A673 (cell line): Measurements from ENCODE around the gene PIP5K1A. TPM values are rescaled to one million over a fixed set of nuclear protein-coding genes. Genes with fewer than 3 reads are reported as not detected.

Experiments used
- BruUV-seq: library from RNA; stranded (reverse); fragments of 400-500 nt; replicated peaks from 2 replicates; lab custom pipeline; 2021; lab: Mats Ljungman, UMichigan
- CTCF ChIA-PET: fragments of 300-600 bp; sonication (Branson Sonifier 250); formaldehyde crosslinking; loops from one replicate; lab custom pipeline; 2022; ENCODE audit warnings: antibody characterized with exemption; lab: Charles Lee
- POLR2A ChIA-PET: fragments of 300-600 bp; sonication (Branson Sonifier 250); formaldehyde crosslinking; loops from one replicate; lab custom pipeline; 2022; ENCODE audit warnings: antibody characterized with exemption; ENCODE audit not compliant: low non-redundant PET; lab: Charles Lee
- DNase-seq: peaks from one replicate; pipeline ENCODE4 v3.0.0-alpha.2; 2015; ENCODE audit warnings: low spot score
- H3K27ac ChIP-seq: fragments of 200-600 bp; sonication (generic); 2 replicates; pipeline ENCODE4 v1.5.1; 2016; ENCODE audit warnings: mixed run types, low read depth, mild to moderate bottlenecking, mixed read lengths, antibody characterized with exemption, low read length; ENCODE audit not compliant: poor library complexity, severe bottlenecking
- H3K27me3 ChIP-seq: fragments of 200-600 bp; sonication (generic); replicated peaks from 2 replicates; pipeline ENCODE4 v1.6.1; 2017; ENCODE audit warnings: mixed run types, low read depth, mild to moderate bottlenecking, mixed read lengths, antibody characterized with exemption, low read length; ENCODE audit not compliant: insufficient read depth, poor library complexity
- H3K36me3 ChIP-seq: fragments of 200-600 bp; sonication (generic); 2 replicates; pipeline ENCODE4 v1.6.1; 2016; ENCODE audit warnings: mixed run types, mild to moderate bottlenecking, mixed read lengths, antibody characterized with exemption, low read length; ENCODE audit not compliant: insufficient read depth, poor library complexity, severe bottlenecking
- H3K4me1 ChIP-seq: fragments of 200-600 bp; sonication (generic); 2 replicates; pipeline ENCODE4 v1.6.1; 2017; ENCODE audit warnings: mixed run types, mild to moderate bottlenecking, mixed read lengths, antibody characterized with exemption, low read length; ENCODE audit not compliant: insufficient read depth, poor library complexity, severe bottlenecking
- H3K4me3 ChIP-seq: fragments of 200-600 bp; sonication (generic); 2 replicates; pipeline ENCODE4 v1.5.1; 2016; ENCODE audit warnings: low read depth, mixed run types, mild to moderate bottlenecking, mixed read lengths, low read length; ENCODE audit not compliant: poor library complexity, severe bottlenecking
- H3K9me3 ChIP-seq: fragments of 200-600 bp; sonication (generic); 2 replicates; pipeline ENCODE4 v1.6.1; 2016; ENCODE audit warnings: mixed run types, low read depth, mild to moderate bottlenecking, mixed read lengths, antibody characterized with exemption, low read length; ENCODE audit not compliant: poor library complexity, severe bottlenecking
- CTCF ChIP-seq: fragments of 300-800, 200-600 bp; sonication (generic); conservative IDR thresholded peaks from 2 replicates; pipeline ENCODE4 v1.5.1; 2017; ENCODE audit warnings: low read depth, mild to moderate bottlenecking, antibody characterized with exemption, low read length, moderate library complexity, mixed read lengths
- EZH2 ChIP-seq: fragments of 200-600 bp; sonication (generic); IDR thresholded peaks from 2 replicates; pipeline ENCODE4 v1.6.1; 2017; ENCODE audit warnings: borderline replicate concordance, low read depth, mild to moderate bottlenecking, mixed read lengths, antibody characterized with exemption, low read length; ENCODE audit not compliant: poor library complexity, severe bottlenecking
- intact Hi-C: fragments of 100-400 bp; cut with micrococcal nuclease; formaldehyde crosslinking; loops from one replicate; pipeline ENCODE4 v1.10.0; 2022; ENCODE audit not compliant: unreplicated experiment
- total RNA-seq: library from RNA; stranded (reverse); gene quantifications from 2 replicates; pipeline ENCODE4 v1.2.3, GENCODE V29; 2021

PIP5K1A gene
- total RNA-seq, 1 experiment from 2014 or later, result 115 TPM

- H3K36me3 ChIP-seq, result peaks cover 7% of the 10 kb centered on the region
- 0 out of 2 replicates have a peak, but pooled peaks have one; percentile 25 for TF ChIP-seq CTCF
- no peak for TF ChIP-seq EZH2
- no peaks in the 10 kb centered on the region for H3K9me3 ChIP-seq
- POLR2A ChIA-PET, result interaction anchor here (0.6 to 1.2 kb wide), 3 partner anchors 27 to 87 kb away, joined by 3 to 7 read pairs (median 4); partner anchors contain the start of genes PSMD4 and RFX5
- DNase-seq, result peak; percentile 99
- TSS peak; percentile 78 for BruUV-seq
- H3K4me1 ChIP-seq, result peaks cover 3% of the 10 kb centered on the region
- H3K4me3 ChIP-seq, result peak overlapping the region; percentile 95
- CTCF ChIA-PET, result interaction anchor here (0.5 to 0.9 kb wide), 3 partner anchors 20 to 830 kb away, joined by 3 to 6 read pairs (median 3); no protein-coding TSS in a partner anchor
- H3K27ac ChIP-seq, result peak overlapping the region; percentile 99
- no peaks in the 10 kb centered on the region for H3K27me3 ChIP-seq
- intact Hi-C loops, result loop anchor here (5.0 kb wide), 1 partner anchor 66 kb away; the partner anchor contains the start of gene RFX5
These were observed 83.0 kb downstream of the PIP5K1A start for GRCh38 chr1:151281225-151281968.

- H3K36me3 ChIP-seq, result peaks cover 16% of the 10 kb centered on the region
- ChIA-PET CTCF (interaction anchor here (0.9 kb wide), 1 partner anchor 116 kb away, joined by 3 read pairs; no protein-coding TSS in a partner anchor), POLR2A (interaction anchor here (0.6 to 1.2 kb wide), 3 partner anchors 28 to 88 kb away, joined by 3 to 7 read pairs (median 4); partner anchors contain the start of genes PSMD4 and RFX5)
- peak within 1 kb of the TSS; percentile 99 for H3K27ac ChIP-seq
- no peaks in the 10 kb centered on the region for H3K9me3 ChIP-seq
- peaks cover 3% of the 10 kb centered on the region for H3K4me1 ChIP-seq
- TF ChIP-seq EZH2, result no peak
- TF ChIP-seq CTCF, result no peak
- no TSS peak for BruUV-seq
- DNase-seq, result peak; percentile 100
- peak within 1 kb of the TSS; percentile 95 for H3K4me3 ChIP-seq
- H3K27me3 ChIP-seq, result no peaks in the 10 kb centered on the region
- intact Hi-C loops, result loop anchor here (5.0 kb wide), 1 partner anchor 65 kb away; the partner anchor contains the start of gene RFX5
These were observed 83.9 kb downstream of the PIP5K1A start, which contains the start of gene ZNF687 for GRCh38 chr1:151281969-151282882. Gene ZNF687, plus strand, starts transcription at chr1:151282299. Its CDS starts 3,993 bp downstream, at chr1:151286292.
